IMR-90 (cell line): ENCODE results near the gene TMEM38A.

Source experiments
- POLR2A ChIP-seq: IDR thresholded peaks from 2 replicates; pipeline ENCODE4 v1.6.1; 2012; ENCODE audit warnings: mild to moderate bottlenecking, low read depth, low read length
- RAD21 ChIP-seq: IDR thresholded peaks from 2 replicates; pipeline ENCODE4 v1.6.1; 2012; ENCODE audit warnings: low read length, improper control_type of control experiment
- SMC3 ChIP-seq: fragments of 150-350 bp; IDR thresholded peaks from 2 replicates; pipeline ENCODE4 v1.6.1; 2016; ENCODE audit warnings: low read depth, mild to moderate bottlenecking, antibody characterized with exemption, low read length, moderate library complexity
- TF ChIP-seq, protein P1 (sequence below): conservative IDR thresholded peaks from 2 replicates; pipeline ENCODE4 v1.5.1; 2012; ENCODE audit warnings: mild to moderate bottlenecking, low read depth, low read length, improper control_type of control experiment

DNA sequence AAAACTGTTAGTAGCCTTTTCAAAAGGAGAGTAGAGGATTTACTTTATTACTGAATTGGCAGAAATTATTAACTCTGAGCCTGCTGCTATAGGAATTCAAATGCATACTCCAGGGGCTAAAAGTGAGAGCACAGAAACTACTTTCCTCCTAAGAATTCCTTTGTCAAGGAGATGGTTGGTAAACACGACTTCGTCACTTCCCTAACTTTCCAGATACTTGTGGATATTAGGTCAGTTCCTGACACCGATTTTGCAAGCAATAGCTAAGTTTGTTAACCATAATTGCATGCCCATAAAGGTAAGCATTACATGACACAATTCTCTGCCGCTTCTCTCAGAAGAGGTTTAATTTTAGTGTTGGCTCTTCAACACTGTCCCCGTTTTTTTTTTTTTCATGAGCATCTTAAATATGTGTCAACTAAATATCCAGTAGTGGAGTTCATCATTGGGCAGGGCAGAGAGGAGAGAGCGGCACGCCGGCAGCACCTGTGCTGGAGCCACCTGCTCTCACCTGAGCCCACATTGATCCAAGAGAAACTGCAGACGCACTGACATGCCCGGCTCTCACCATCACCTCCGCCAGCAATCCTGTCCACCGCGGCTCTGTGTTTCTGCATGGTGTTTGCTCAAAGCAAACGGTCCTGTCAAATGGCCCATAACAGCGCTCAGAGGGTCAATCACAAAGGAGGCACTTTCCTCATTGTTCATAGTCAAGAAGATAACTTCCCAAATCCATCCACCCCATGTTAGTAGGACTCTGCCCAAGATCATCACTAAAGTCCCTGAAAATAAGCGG, 35.6 kb upstream of the TMEM38A start:
- TF ChIP-seq, protein P1, sequence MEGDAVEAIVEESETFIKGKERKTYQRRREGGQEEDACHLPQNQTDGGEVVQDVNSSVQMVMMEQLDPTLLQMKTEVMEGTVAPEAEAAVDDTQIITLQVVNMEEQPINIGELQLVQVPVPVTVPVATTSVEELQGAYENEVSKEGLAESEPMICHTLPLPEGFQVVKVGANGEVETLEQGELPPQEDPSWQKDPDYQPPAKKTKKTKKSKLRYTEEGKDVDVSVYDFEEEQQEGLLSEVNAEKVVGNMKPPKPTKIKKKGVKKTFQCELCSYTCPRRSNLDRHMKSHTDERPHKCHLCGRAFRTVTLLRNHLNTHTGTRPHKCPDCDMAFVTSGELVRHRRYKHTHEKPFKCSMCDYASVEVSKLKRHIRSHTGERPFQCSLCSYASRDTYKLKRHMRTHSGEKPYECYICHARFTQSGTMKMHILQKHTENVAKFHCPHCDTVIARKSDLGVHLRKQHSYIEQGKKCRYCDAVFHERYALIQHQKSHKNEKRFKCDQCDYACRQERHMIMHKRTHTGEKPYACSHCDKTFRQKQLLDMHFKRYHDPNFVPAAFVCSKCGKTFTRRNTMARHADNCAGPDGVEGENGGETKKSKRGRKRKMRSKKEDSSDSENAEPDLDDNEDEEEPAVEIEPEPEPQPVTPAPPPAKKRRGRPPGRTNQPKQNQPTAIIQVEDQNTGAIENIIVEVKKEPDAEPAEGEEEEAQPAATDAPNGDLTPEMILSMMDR: no peak
- TF ChIP-seq RAD21: no peak
- no peak for TF ChIP-seq POLR2A
- no peak for TF ChIP-seq SMC3
